Right lobe of liver (tissue), 6 donors: Measurements from ENCODE around the gene PRR5L. TPM values are rescaled to one million over a fixed set of nuclear protein-coding genes. Genes with fewer than 3 reads are reported as not detected.
A peak's percentile ranks its signal among the peaks of the same experiment; 100 is the strongest.

Experiments used
- ATAC-seq, 4 donors: fragments of 200-7000 bp; cut with Tn5 transposase; one replicate each; pipeline ENCODE4 v1.9.1; 2020; ENCODE audit warnings: mild to moderate bottlenecking in 4 of 4, moderate library complexity in 4 of 4
- DNase-seq, 3 donors: peaks; one replicate each; pipeline ENCODE4 v3.0.0-alpha.2; 2020
- H3K27ac ChIP-seq, 3 donors: fragments of 200-600 bp; one replicate each; pipeline ENCODE4 v1.8.0; 2022
- H3K27me3 ChIP-seq, 2 donors: fragments of 200-600 bp; one replicate each; pipeline ENCODE4 v1.8.0; 2022
- H3K36me3 ChIP-seq, 4 donors: fragments of 200-600 bp; sonication (generic) in 1 of 4; one replicate each; pipeline versions ENCODE4 v1.5.1 to v1.8.0; 2017 to 2022; ENCODE audit warnings: control low read depth in 1 of 4
- H3K4me1 ChIP-seq, 4 donors: fragments of 200-600 bp; sonication (generic) in 1 of 4; one replicate each; pipeline versions ENCODE4 v1.5.1 to v1.8.0; 2017 to 2022; ENCODE audit warnings: control low read depth in 1 of 4
- H3K4me3 ChIP-seq, 3 donors: fragments of 200-600 bp; one replicate each; pipeline ENCODE4 v1.8.0; 2022
- H3K9me3 ChIP-seq, 4 donors: fragments of 200-600 bp; sonication (generic) in 1 of 4; one replicate each; pipeline versions ENCODE4 v1.5.1 to v1.8.0; 2017 to 2022; ENCODE audit warnings: control low read depth in 1 of 4
- CTCF ChIP-seq, 4 donors: fragments of 200-600 bp in 3 of 4; fragments of 450-650 bp in 1 of 4; IDR thresholded peaks; one replicate each; pipeline versions ENCODE4 v1.5.1 to v1.8.0; 2016 to 2022; ENCODE audit warnings: antibody characterized with exemption in 4 of 4, mild to moderate bottlenecking in 2 of 4
- POLR2A ChIP-seq: fragments of 450-650 bp; IDR thresholded peaks from one replicate; pipeline ENCODE4 v1.6.1; 2017; ENCODE audit warnings: antibody characterized with exemption, mild to moderate bottlenecking
- whole genome bisulfite sequencing: methylation state at CpG from one replicate; pipeline ENCODE4 v1.1.6; 2018; ENCODE audit warnings: low coverage, low lambda C conversion rate; ENCODE audit not compliant: insufficient coverage; ENCODE audit errors: missing lambda C conversion rate; 5-methylcytosine and 5-hydroxymethylcytosine counted together
- intact Hi-C, 2 donors: fragments of 100-400 bp; cut with DNase I; formaldehyde crosslinking; loops; one replicate each; pipeline versions ENCODE4 v1.11.2 to v1.14.1; 2022
- total RNA-seq, 6 experiments: library from RNA; depleted of rRNA in 2 of 6; stranded (reverse); fragments of >200 nt in 2 of 6; fragmentation: NEBNext Ultra II Directional in 3 of 6; extraction: Animal tissue kit (Norgen Biotek cat#: 25700) in 3 of 6; gene quantifications; one replicate each; pipeline versions ENCODE4 v1.1.0 to v1.2.4, GENCODE V29; 2016 to 2023
- donor health status: DM: no; HTN: yes; CAD: no.
- donor health status: DM: no; HTN: no; CAD: no.
- donor health status: DM: no; HTN: no; CAD: no.
- donor health status: DM: no; HTN: yes; CAD: no.
- donor health status: DM: no; HTN: yes; CAD: no.

Gene PRR5L
- total RNA-seq, 6 experiments from 2014 or later: 2.2 to 4.5 (median 2.3) TPM

DNA sequence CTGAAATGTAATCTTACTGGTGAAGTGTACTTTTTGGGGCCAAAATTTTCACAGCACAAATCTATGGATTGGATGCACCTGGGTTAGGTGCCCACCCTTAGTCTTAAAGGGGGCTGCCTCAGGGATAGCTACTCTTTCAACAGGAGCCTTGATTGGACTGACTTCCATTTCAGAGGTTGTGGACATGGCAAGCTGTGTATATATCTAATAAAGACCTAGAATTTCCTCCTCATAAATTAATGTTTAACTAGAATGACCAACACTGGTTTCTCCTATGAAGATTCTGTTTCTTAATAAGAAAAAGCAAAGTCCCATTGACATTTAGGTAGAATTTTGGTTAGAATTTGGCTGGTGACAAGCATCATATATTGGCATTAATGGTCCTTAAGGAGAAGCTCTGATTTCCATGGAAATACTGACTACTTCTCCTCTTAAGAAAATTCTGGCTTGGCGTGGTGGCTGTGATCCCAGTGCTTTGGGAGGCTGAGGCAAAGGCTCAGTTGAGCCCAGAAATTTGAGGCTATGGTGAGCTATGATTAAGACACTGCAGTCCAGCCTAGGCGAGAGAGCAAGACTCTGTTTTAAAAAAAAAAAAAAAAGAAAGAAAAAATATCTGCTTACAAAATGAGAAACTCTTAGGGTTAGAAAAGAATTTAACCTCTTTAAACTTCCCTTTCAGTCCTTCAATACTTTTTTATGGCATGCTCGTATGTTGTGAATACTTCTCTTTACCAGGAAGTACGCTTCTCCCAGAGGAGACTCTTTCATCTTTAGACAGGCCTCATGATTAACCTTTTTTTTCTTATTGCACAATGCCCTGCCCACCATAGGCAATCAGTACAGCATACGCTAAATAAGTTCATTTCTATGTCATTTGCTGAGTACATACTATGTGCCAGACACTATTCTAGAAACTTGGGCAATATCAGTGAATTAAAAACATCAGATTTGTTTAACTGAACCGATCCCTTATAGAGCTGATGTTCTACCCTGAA, 77.2 kb downstream of the PRR5L start:
- no peak overlapping the region for H3K27ac ChIP-seq
- 65% methylated on average over 6 of the region's 6 CpGs for WGBS
- TF ChIP-seq POLR2A: no peak
- no peak for TF ChIP-seq CTCF (IDR thresholded peaks at IDR 0.05)
- no peaks in the 10 kb centered on the region for H3K36me3 ChIP-seq
- intact Hi-C loops: no loop called here
- no peaks in the 10 kb centered on the region for H3K9me3 ChIP-seq
- H3K4me1 ChIP-seq: peaks cover 0 to 15% (median 0%) of the 10 kb centered on the region in 4 donors
- DNase-seq (no peak), ATAC-seq (no peak)
- no peak overlapping the region for H3K4me3 ChIP-seq
- H3K27me3 ChIP-seq: no peaks in the 10 kb centered on the region

DNA sequence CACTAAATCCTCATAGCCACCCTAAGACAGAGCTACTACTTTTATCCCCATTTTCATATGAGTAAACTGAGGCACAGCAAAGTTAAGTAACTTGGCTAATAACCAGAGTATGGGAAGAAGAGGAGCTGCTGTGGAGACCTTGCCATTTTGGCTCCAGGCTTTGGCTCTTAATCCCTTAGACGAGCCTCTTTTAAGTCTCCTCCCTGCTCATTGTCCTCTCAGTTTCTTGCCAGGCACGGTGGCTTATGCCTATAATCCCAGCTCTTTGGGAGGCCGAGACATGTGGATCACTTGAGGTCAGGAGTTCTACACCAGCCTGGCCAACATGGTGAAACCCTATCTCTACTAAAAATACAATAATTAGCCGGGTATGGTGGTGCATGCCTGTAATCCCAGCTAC, 78.6 kb downstream of the PRR5L start:
- Histone ChIP-seq H3K27ac (no peak overlapping the region), H3K9me3 (no peaks in the 10 kb centered on the region), H3K4me3 (no peak overlapping the region), H3K4me1 (peaks cover 0 to 15% (median 0%) of the 10 kb centered on the region in 4 donors), H3K36me3 (no peaks in the 10 kb centered on the region), H3K27me3 (no peaks in the 10 kb centered on the region)
- ATAC-seq (no peak), DNase-seq (no peak)
- no peak for TF ChIP-seq POLR2A
- WGBS: 64% methylated on average over 4 of the region's 4 CpGs
- intact Hi-C loops: no loop called here

- Histone ChIP-seq H3K27ac (no peak overlapping the region), H3K4me3 (no peak overlapping the region), H3K27me3 (no peaks in the 10 kb centered on the region), H3K4me1 (peaks cover 0 to 15% (median 0%) of the 10 kb centered on the region in 4 donors), H3K36me3 (no peaks in the 10 kb centered on the region), H3K9me3 (no peaks in the 10 kb centered on the region)
- DNase-seq (no peak), ATAC-seq (no peak)
- TF ChIP-seq POLR2A (no peak), CTCF (IDR thresholded peaks at IDR 0.05) (no peak)
- intact Hi-C loops: no loop called here
- 40% methylated on average over 9 of the region's 9 CpGs for WGBS
These were observed 79.4 kb downstream of the PRR5L start for GRCh38 chr11:36375353-36376008.

DNA sequence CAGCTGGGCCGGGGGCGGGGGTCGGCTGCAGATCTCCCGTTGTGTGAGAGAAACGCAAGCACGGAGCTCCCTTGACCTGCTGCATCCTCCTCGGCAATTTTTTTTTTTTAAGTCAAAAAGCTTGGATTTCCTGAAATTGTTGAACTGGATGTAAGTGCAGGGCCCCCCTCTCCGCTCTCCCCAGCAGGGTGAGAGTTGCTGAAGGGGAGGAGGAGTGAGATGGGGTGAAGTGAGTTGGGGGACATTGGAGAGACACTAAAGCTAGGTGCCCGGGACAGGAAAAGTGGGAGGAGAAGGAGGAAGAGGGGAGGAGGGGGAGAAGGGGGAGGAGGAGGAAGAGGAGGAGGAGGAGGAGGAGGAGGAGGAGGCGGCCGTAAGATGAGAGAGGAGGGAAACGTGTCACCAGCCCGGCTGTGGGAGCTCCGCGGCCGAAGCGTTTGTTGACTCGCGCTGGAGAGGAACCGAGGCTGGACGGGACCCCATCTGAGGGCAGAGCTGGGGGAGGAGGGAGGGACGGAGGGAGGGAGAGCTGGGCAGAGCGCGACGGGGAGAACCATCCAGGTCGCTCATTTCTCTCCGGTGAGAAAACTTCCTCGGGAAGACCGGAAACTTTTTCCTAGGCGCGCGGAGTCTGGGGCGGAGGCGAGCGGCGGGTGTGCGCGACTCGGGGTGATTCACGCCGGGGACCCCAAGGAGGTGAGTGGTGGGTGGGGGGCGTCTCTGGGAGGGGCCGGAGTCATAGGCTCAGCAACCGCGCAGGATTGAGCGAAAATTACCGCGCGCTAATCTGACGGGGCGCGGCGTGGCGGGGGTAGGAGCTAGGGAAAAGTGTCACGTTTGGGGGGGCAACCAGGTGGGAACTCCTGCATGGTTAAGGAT, 80.2 kb downstream of the PRR5L start:
- ATAC-seq (peak; percentile 38 to 53 (median 44)), DNase-seq (peak; percentile 54 to 64 (median 59))
- peak overlapping the region; percentile 43 to 52 (median 51) for H3K4me3 ChIP-seq
- intact Hi-C loops: no loop called here
- peaks cover 0 to 15% (median 0%) of the 10 kb centered on the region in 4 donors for H3K4me1 ChIP-seq
- no peaks in the 10 kb centered on the region for H3K36me3 ChIP-seq
- no peak for TF ChIP-seq CTCF (IDR thresholded peaks at IDR 0.05)
- no peak for TF ChIP-seq POLR2A
- peak overlapping the region; percentile 31 to 82 (median 73) for H3K27ac ChIP-seq
- 3% methylated on average over 32 of the region's 55 CpGs for WGBS
- no peaks in the 10 kb centered on the region for H3K9me3 ChIP-seq
- H3K27me3 ChIP-seq: no peaks in the 10 kb centered on the region
